GM12878 (cell line): ENCODE data around the gene PAOX. TPM values are rescaled to one million over a fixed set of nuclear protein-coding genes. Genes with fewer than 3 reads are reported as not detected.

ENCODE experiments used
- BCL3 ChIP-seq: IDR thresholded peaks from 2 replicates; pipeline ENCODE4 v1.6.1; 2011; ENCODE audit warnings: borderline replicate concordance, low read depth, mild to moderate bottlenecking, moderate library complexity, low read length; ENCODE audit not compliant: insufficient read depth, poor library complexity, severe bottlenecking
- BRCA1 ChIP-seq: IDR thresholded peaks from 2 replicates; pipeline ENCODE4 v1.6.1; 2011; ENCODE audit warnings: low read depth, low read length, improper control_type of control experiment
- CBX3 ChIP-seq: fragments of 200-600 bp; sonication (generic); IDR thresholded peaks from 2 replicates; pipeline ENCODE4 v1.6.1; 2016; ENCODE audit warnings: low read depth, borderline replicate concordance
- CEBPB ChIP-seq, 2 experiments: fragments of 150-350 bp in 1 of 2; IDR thresholded peaks; 2 replicates each; pipeline ENCODE4 v1.6.1; 2012 to 2014; ENCODE audit warnings: low read depth in 2 of 2, low read length in 2 of 2, borderline replicate concordance in 1 of 2, inconsistent platforms in 1 of 2
- E2F8 ChIP-seq: fragments of 450-650 bp; IDR thresholded peaks from 2 replicates; pipeline ENCODE4 v1.6.1; 2018; ENCODE audit warnings: mild to moderate bottlenecking, low read depth, moderate library complexity; ENCODE audit not compliant: partially characterized antibody
- IRF3 ChIP-seq: fragments of 450-650 bp; IDR thresholded peaks from 2 replicates; pipeline ENCODE4 v1.6.1; 2014; ENCODE audit warnings: mild to moderate bottlenecking
- NKRF ChIP-seq: fragments of 450-650 bp; conservative IDR thresholded peaks from 2 replicates; pipeline ENCODE4 v1.6.1; 2017; ENCODE audit warnings: mild to moderate bottlenecking, moderate library complexity
- NRF1 ChIP-seq: conservative IDR thresholded peaks from 2 replicates; pipeline ENCODE4 v1.6.1; 2011; ENCODE audit warnings: mild to moderate bottlenecking, low read depth, low read length, improper control_type of control experiment
- PBX3 ChIP-seq: IDR thresholded peaks from 2 replicates; pipeline ENCODE4 v1.6.1; 2011; ENCODE audit warnings: mild to moderate bottlenecking, low read depth, low read length, moderate library complexity; ENCODE audit not compliant: insufficient replicate concordance
- SPI1 ChIP-seq: IDR thresholded peaks from 2 replicates; pipeline ENCODE4 v1.6.1; 2011; ENCODE audit warnings: low read depth, mild to moderate bottlenecking, low read length, moderate library complexity, borderline replicate concordance; ENCODE audit not compliant: insufficient read depth
- TAF1 ChIP-seq: IDR thresholded peaks from 2 replicates; pipeline ENCODE4 v1.6.1; 2011; ENCODE audit warnings: mild to moderate bottlenecking, low read depth, low read length, borderline replicate concordance
- TARDBP ChIP-seq: IDR thresholded peaks from 2 replicates; pipeline ENCODE4 v1.6.1; 2016; ENCODE audit warnings: borderline replicate concordance
- YY1 ChIP-seq: IDR thresholded peaks from 2 replicates; pipeline ENCODE4 v1.6.1; 2011; ENCODE audit warnings: low read depth, mild to moderate bottlenecking, low read length
- ZNF207 ChIP-seq: fragments of 450-650 bp; IDR thresholded peaks from 2 replicates; pipeline ENCODE4 v1.6.1; 2014; ENCODE audit warnings: antibody characterized with exemption, mild to moderate bottlenecking, borderline replicate concordance
- ZNF24 ChIP-seq: fragments of 450-650 bp; IDR thresholded peaks from 2 replicates; pipeline ENCODE4 v1.6.1; 2017; ENCODE audit warnings: antibody characterized with exemption, mild to moderate bottlenecking
- polyA plus RNA-seq, 11 experiments: library from polyadenylated mRNA; depleted of rRNA in 4 of 11; unstranded in 6 of 11; stranded (reverse) in 5 of 11; fragments of >200 nt; fragmentation: Nextera tagmentation in 4 of 11; fragmentation: Illumina TruSeq in 1 of 11; extraction: Ambion mirVana in 4 of 11; extraction: Trizol in 1 of 11; gene quantifications; 1 replicate in 1 of 11; 2 replicates in 10 of 11; pipeline versions ENCODE4 v1.2.1 to v1.2.3, GENCODE V29; 2011 to 2016; ENCODE audit warnings: inconsistent platforms in 2 of 11, missing spikeins in 2 of 11, low read depth in 1 of 11
- total RNA-seq, 4 experiments: library from RNA; depleted of rRNA in 3 of 4; stranded (reverse); fragments of >200 nt in 3 of 4; fragmentation: Illumina TruSeq in 1 of 4; extraction: Trizol in 1 of 4; gene quantifications; 2 replicates each; pipeline versions ENCODE4 v1.2.1 to v1.2.3, GENCODE V29; 2013 to 2021

The PAOX gene
- total and polyA plus RNA-seq, 10 of the 15 experiments (the other 5 are each of a cell fraction or from before 2014, with no cell fraction given) = 1.2 to 22.2 (median 10.5) TPM

- TF ChIP-seq CEBPB (IDR thresholded peaks at IDR 0.05; ENCODE audit: borderline replicate concordance in 1 of 2, low read depth in 2 of 2, low read length in 2 of 2) (no peak), SPI1 (no peak), BRCA1 (no peak), CBX3 (no peak), E2F8 (no peak), TARDBP (no peak), TAF1 (no peak), NKRF (no peak), ZNF207 (no peak), ZNF24 (no peak), IRF3 (no peak), PBX3 (no peak), YY1 (no peak), NRF1 (no peak), BCL3 (no peak)
Measured at GRCh38 chr10:133337370-133337725, 41.7 kb upstream of the PAOX start (continued).
